ENCODE data around the gene ANKRD13D. TPM values are rescaled to one million over a fixed set of nuclear protein-coding genes. Genes with fewer than 3 reads are reported as not detected.

ANKRD13D gene
- total RNA-seq, 1 donor from 2014 or later: 17.7 TPM

- no peak for DNase-seq (ENCODE audit: low read depth in 2 of 2)
Measured at GRCh38 chr11:67302571-67303131, 13.5 kb downstream of the ANKRD13D start.

- DNase-seq (ENCODE audit: low read depth in 2 of 2): peak in 1 of 2 donors; percentile 68
Measured at GRCh38 chr11:67303132-67303834, 14.2 kb downstream of the ANKRD13D start, which contains the start of gene SSH3. Gene SSH3 (plus strand): TSS chr11:67303530. CDS start chr11:67303626, 96 bp downstream.

- peak in 1 of 2 donors; percentile 11 for DNase-seq (ENCODE audit: low read depth in 2 of 2)
Measured at GRCh38 chr11:67303835-67304411, 14.8 kb downstream of the ANKRD13D start.

GRCh38 chr11:67304511-67305113 is 15.5 kb downstream of the ANKRD13D start:
- DNase-seq (ENCODE audit: low read depth in 2 of 2): no peak

GRCh38 chr11:67306769-67307544 is 17.9 kb downstream of the ANKRD13D start:
- no peak for DNase-seq (ENCODE audit: low read depth in 2 of 2)

GRCh38 chr11:67307545-67308001 is 18.5 kb downstream of the ANKRD13D start:
- DNase-seq (ENCODE audit: low read depth in 2 of 2): no peak

- DNase-seq (ENCODE audit: low read depth in 2 of 2): no peak
Measured at GRCh38 chr11:67308031-67308866, 19.1 kb downstream of the ANKRD13D start.

- DNase-seq (ENCODE audit: low read depth in 2 of 2): no peak
Measured at GRCh38 chr11:67309166-67309565, 20.1 kb downstream of the ANKRD13D start.

- no peak for DNase-seq (ENCODE audit: low read depth in 2 of 2)
Measured at GRCh38 chr11:67309661-67310061, 20.6 kb downstream of the ANKRD13D start.

- DNase-seq (ENCODE audit: low read depth in 2 of 2): no peak
Measured at GRCh38 chr11:67310246-67311050, 21.3 kb downstream of the ANKRD13D start.

GRCh38 chr11:67311051-67311555 is 22.0 kb downstream of the ANKRD13D start:
- no peak for DNase-seq (ENCODE audit: low read depth in 2 of 2)

- no peak for DNase-seq (ENCODE audit: low read depth in 2 of 2)
Measured at GRCh38 chr11:67311556-67312082, 22.5 kb downstream of the ANKRD13D start.

- no peak for DNase-seq (ENCODE audit: low read depth in 2 of 2)
Measured at GRCh38 chr11:67312187-67313021, 23.3 kb downstream of the ANKRD13D start.

- DNase-seq (ENCODE audit: low read depth in 2 of 2): no peak
Measured at GRCh38 chr11:67313125-67313890, 24.2 kb downstream of the ANKRD13D start.

GRCh38 chr11:67314218-67314617 is 25.1 kb downstream of the ANKRD13D start:
- DNase-seq (ENCODE audit: low read depth in 2 of 2): no peak

- no peak for DNase-seq (ENCODE audit: low read depth in 2 of 2)
Measured at GRCh38 chr11:67315325-67315909, 26.3 kb downstream of the ANKRD13D start.

- no peak for DNase-seq (ENCODE audit: low read depth in 2 of 2)
Measured at GRCh38 chr11:67316882-67317204, 27.7 kb downstream of the ANKRD13D start.
